ENCODE results near the gene ZNF592. TPM values are rescaled to one million over a fixed set of nuclear protein-coding genes. Genes with fewer than 3 reads are reported as not detected.

ZNF592 gene
- total RNA-seq, 2 donors from 2014 or later, result 20.8 to 38.7 TPM

- TF ChIP-seq, protein P1, sequence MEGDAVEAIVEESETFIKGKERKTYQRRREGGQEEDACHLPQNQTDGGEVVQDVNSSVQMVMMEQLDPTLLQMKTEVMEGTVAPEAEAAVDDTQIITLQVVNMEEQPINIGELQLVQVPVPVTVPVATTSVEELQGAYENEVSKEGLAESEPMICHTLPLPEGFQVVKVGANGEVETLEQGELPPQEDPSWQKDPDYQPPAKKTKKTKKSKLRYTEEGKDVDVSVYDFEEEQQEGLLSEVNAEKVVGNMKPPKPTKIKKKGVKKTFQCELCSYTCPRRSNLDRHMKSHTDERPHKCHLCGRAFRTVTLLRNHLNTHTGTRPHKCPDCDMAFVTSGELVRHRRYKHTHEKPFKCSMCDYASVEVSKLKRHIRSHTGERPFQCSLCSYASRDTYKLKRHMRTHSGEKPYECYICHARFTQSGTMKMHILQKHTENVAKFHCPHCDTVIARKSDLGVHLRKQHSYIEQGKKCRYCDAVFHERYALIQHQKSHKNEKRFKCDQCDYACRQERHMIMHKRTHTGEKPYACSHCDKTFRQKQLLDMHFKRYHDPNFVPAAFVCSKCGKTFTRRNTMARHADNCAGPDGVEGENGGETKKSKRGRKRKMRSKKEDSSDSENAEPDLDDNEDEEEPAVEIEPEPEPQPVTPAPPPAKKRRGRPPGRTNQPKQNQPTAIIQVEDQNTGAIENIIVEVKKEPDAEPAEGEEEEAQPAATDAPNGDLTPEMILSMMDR (IDR thresholded peaks at IDR 0.05), result no peak
- TF ChIP-seq POLR2AphosphoS5 (IDR thresholded peaks at IDR 0.05) (no peak), POLR2A (IDR thresholded peaks at IDR 0.05) (no peak)
- peak overlapping the region in 1 of 2 donors; percentile 97 for H3K27ac ChIP-seq
- H3K4me1 ChIP-seq (replicated peaks), result no peaks in the 10 kb centered on the region
- WGBS, result 41% methylated on average over 3 of the region's 3 CpGs
- H3K4me3 ChIP-seq, result peak overlapping the region; percentile 78 to 85
- intact Hi-C loops (cut with DNase I), result loop anchor here (5.0 kb wide), 1 partner anchor 58 kb away; the partner anchor contains the start of gene NMB
- DNase-seq (ENCODE audit: low spot score), result no peak
- H3K9me3 ChIP-seq, result no peaks in the 10 kb centered on the region
- no peaks in the 10 kb centered on the region for H3K27me3 ChIP-seq (replicated peaks; ENCODE audit: insufficient read depth)
- H3K36me3 ChIP-seq, result no peaks in the 10 kb centered on the region
Measured at GRCh38 chr15:84714821-84715220, 33.6 kb upstream of the ZNF592 start.

- DNase-seq (ENCODE audit: low spot score), result peak; percentile 16
- Histone ChIP-seq H3K36me3 (no peaks in the 10 kb centered on the region), H3K9me3 (no peaks in the 10 kb centered on the region), H3K4me3 (peak overlapping the region; percentile 78 to 85), H3K4me1 (replicated peaks) (no peaks in the 10 kb centered on the region), H3K27me3 (replicated peaks; ENCODE audit: insufficient read depth) (no peaks in the 10 kb centered on the region), H3K27ac (peak overlapping the region; percentile 96 to 97)
- WGBS, result under 1% methylated on average over 36 of the region's 36 CpGs
- intact Hi-C loops (cut with DNase I), result loop anchor here (5.0 kb wide), 1 partner anchor 58 kb away; the partner anchor contains the start of gene NMB
- TF ChIP-seq POLR2A (IDR thresholded peaks at IDR 0.05) (no peak), POLR2AphosphoS5 (IDR thresholded peaks at IDR 0.05) (no peak)
- TF ChIP-seq, protein P1 (IDR thresholded peaks at IDR 0.05), result no peak
Measured at GRCh38 chr15:84715441-84716035, 32.9 kb upstream of the ZNF592 start.

DNA sequence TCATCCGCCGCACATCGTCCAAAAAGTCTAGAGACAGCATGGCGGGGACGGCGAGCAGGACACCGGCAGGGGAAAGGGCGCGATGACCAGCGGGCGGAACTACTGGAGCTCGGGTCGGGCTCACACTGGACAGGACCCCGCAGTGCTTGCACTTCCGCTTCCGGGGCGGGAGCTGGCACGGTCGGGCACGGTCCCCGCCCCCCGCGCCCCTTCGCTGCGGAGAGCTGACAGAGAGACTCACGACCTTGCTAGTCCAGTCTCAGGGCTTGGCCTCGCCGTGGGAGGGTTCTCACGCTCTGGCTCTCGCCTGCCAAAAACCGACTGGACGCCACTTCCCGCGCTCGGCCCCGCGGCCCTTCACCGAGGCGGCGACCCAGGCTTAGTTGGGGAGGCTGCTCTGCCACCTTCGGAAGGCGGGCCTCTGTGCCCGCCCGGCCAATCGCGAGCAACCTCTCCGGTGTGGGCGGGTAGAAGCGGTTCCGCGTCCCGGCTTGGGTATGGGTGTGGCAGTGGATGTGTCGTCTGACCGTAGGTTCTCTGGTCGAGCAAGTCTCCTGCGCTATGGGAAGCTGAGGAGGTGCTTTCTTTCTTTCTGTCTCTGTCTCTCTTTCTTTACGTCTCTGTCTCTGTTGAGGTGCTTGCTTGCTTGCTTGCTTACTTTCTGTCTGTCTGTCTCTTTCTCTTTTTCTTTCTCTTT lies 32.2 kb upstream of the ZNF592 start, which contains the start of gene SEC11A:
Gene SEC11A (minus strand): TSS at position 104 of the 697 bp plus-strand sequence. CDS start 64 bp downstream, at position 40.
- DNase-seq (ENCODE audit: low spot score), result peak; percentile 95
- Histone ChIP-seq H3K36me3 (no peaks in the 10 kb centered on the region), H3K4me1 (replicated peaks) (no peaks in the 10 kb centered on the region), H3K27me3 (replicated peaks; ENCODE audit: insufficient read depth) (no peaks in the 10 kb centered on the region), H3K27ac (peak within 1 kb of the TSS; percentile 96 to 97), H3K4me3 (peak within 1 kb of the TSS; percentile 78 to 85), H3K9me3 (no peaks in the 10 kb centered on the region)
- under 1% methylated on average over 38 of the region's 57 CpGs for WGBS
- TF ChIP-seq, protein P1 (IDR thresholded peaks at IDR 0.05), result no peak
- TF ChIP-seq POLR2AphosphoS5 (IDR thresholded peaks at IDR 0.05) (peak; percentile 91), POLR2A (IDR thresholded peaks at IDR 0.05) (peak; percentile 90)
- intact Hi-C loops (cut with DNase I), result loop anchor here (5.0 kb wide), 1 partner anchor 59 kb away; the partner anchor contains the start of gene NMB

GRCh38 chr15:84721371-84721770 lies 27.0 kb upstream of the ZNF592 start:
- 54% methylated on average over 2 of the region's 2 CpGs for WGBS
- Histone ChIP-seq H3K36me3 (no peaks in the 10 kb centered on the region), H3K27me3 (replicated peaks; ENCODE audit: insufficient read depth) (no peaks in the 10 kb centered on the region), H3K27ac (no peak overlapping the region), H3K4me3 (no peak overlapping the region), H3K9me3 (no peaks in the 10 kb centered on the region), H3K4me1 (replicated peaks) (no peaks in the 10 kb centered on the region)
- TF ChIP-seq POLR2AphosphoS5 (IDR thresholded peaks at IDR 0.05), result no peak
- TF ChIP-seq, protein P1 (IDR thresholded peaks at IDR 0.05), result no peak
- intact Hi-C loops (cut with DNase I), result no loop called here
- no peak for DNase-seq (ENCODE audit: low spot score)
